ENCODE results near the gene GHR. TPM values are rescaled to one million over a fixed set of nuclear protein-coding genes. Genes with fewer than 3 reads are reported as not detected.

GHR gene
- total RNA-seq, 1 experiment from 2014 or later, result 0.05 TPM

DNA sequence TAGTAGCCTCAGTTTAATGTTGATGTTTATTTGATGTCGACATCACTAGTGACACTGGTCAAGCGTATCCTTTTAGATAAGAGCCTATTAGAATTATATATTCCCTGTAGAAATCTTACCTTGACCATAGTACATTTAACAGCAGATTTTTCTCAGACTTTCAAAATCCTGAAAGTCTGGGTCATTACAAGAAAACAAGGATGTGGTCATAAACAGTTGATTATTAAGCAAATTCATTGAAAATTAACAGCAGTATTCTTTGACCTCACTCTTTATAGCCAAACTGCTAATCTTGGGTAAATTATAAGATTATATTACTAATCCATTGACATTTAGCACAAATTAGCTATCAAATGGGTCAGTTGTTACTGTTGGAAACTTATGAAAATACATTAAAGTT lies 83.4 kb downstream of the GHR start:
- intact Hi-C loops (cut with micrococcal nuclease; ENCODE audit: unreplicated experiment), result no loop called here
- Histone ChIP-seq H3K27ac (ENCODE audit: low read length) (no peak overlapping the region), H3K36me3 (ENCODE audit: control insufficient read depth, insufficient read depth, low read length) (no peaks in the 10 kb centered on the region), H3K27me3 (ENCODE audit: control insufficient read depth, insufficient read depth, low read length) (no peaks in the 10 kb centered on the region), H3K9me3 (ENCODE audit: control insufficient read depth, insufficient read depth, low read depth, low read length) (no peaks in the 10 kb centered on the region), H3K4me3 (ENCODE audit: low read depth in 2 of 2, low read length in 2 of 2) (no peak overlapping the region), H3K4me1 (ENCODE audit: control insufficient read depth, insufficient read depth, low read length) (no peaks in the 10 kb centered on the region)
- DNase-seq (ENCODE audit: low read depth, low spot score), result no peak
- ATAC-seq, result no peak
- TF ChIP-seq, protein P1, sequence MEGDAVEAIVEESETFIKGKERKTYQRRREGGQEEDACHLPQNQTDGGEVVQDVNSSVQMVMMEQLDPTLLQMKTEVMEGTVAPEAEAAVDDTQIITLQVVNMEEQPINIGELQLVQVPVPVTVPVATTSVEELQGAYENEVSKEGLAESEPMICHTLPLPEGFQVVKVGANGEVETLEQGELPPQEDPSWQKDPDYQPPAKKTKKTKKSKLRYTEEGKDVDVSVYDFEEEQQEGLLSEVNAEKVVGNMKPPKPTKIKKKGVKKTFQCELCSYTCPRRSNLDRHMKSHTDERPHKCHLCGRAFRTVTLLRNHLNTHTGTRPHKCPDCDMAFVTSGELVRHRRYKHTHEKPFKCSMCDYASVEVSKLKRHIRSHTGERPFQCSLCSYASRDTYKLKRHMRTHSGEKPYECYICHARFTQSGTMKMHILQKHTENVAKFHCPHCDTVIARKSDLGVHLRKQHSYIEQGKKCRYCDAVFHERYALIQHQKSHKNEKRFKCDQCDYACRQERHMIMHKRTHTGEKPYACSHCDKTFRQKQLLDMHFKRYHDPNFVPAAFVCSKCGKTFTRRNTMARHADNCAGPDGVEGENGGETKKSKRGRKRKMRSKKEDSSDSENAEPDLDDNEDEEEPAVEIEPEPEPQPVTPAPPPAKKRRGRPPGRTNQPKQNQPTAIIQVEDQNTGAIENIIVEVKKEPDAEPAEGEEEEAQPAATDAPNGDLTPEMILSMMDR (IDR thresholded peaks at IDR 0.05), result no peak
- TF ChIP-seq, protein P2, sequence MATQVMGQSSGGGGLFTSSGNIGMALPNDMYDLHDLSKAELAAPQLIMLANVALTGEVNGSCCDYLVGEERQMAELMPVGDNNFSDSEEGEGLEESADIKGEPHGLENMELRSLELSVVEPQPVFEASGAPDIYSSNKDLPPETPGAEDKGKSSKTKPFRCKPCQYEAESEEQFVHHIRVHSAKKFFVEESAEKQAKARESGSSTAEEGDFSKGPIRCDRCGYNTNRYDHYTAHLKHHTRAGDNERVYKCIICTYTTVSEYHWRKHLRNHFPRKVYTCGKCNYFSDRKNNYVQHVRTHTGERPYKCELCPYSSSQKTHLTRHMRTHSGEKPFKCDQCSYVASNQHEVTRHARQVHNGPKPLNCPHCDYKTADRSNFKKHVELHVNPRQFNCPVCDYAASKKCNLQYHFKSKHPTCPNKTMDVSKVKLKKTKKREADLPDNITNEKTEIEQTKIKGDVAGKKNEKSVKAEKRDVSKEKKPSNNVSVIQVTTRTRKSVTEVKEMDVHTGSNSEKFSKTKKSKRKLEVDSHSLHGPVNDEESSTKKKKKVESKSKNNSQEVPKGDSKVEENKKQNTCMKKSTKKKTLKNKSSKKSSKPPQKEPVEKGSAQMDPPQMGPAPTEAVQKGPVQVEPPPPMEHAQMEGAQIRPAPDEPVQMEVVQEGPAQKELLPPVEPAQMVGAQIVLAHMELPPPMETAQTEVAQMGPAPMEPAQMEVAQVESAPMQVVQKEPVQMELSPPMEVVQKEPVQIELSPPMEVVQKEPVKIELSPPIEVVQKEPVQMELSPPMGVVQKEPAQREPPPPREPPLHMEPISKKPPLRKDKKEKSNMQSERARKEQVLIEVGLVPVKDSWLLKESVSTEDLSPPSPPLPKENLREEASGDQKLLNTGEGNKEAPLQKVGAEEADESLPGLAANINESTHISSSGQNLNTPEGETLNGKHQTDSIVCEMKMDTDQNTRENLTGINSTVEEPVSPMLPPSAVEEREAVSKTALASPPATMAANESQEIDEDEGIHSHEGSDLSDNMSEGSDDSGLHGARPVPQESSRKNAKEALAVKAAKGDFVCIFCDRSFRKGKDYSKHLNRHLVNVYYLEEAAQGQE (IDR thresholded peaks at IDR 0.05; ENCODE audit: insufficient read depth in 1 of 2, low read depth in 2 of 2, low read length in 1 of 2), result no peak
- TF ChIP-seq TCF7L2 (IDR thresholded peaks at IDR 0.05; ENCODE audit: low read depth, low read length) (no peak), POLR2AphosphoS5 (IDR thresholded peaks at IDR 0.05; ENCODE audit: low read depth, low read length) (no peak), SIN3A (IDR thresholded peaks at IDR 0.05; ENCODE audit: borderline replicate concordance, insufficient read depth, low read depth, low read length) (no peak)
- in situ Hi-C loops (cut with HindIII; ENCODE audit: low pct_unique_long_range_greater_than_20kb, low sequenced_read_pairs), result no loop called here
- POLR2A ChIA-PET, result no interaction called here
- CTCF ChIA-PET, result interaction anchor here (1.0 kb wide), 1 partner anchor 449 kb away, joined by 3 read pairs; no protein-coding TSS in a partner anchor
- BruUV-seq (replicated peaks), result no TSS peak

DNA sequence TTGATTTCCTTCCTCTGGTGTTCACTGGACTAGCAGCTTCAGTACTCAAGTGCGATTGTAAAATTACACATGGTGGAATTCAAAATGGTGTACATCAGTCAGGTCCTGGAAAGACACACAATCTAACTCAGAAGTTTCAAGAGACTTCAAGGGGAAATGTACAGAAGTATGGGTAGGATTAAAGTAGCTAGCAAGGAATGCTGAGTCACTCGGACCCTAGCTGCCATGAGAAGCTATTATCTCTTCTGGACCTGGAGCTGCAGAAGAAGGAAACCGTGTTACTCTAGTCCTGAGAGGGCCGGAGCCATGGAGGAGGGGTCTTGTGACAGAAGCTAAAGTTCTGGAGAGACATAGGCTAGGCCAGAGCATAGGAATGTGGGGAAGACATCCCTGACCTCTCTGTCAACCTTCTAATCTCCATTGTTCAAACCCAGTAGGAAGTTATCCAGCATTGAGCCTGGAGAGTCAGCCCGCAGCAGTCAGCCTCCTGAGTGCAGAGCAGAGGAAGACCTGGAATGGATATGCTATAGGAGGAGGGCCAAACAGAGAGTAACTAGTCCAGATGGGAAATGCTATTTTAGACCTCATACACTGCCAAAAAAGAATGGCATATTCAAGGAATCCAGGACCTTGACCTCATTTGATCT lies 84.3 kb downstream of the GHR start:
- Histone ChIP-seq H3K27ac (ENCODE audit: low read length) (no peak overlapping the region), H3K4me3 (ENCODE audit: low read depth in 2 of 2, low read length in 2 of 2) (no peak overlapping the region), H3K27me3 (ENCODE audit: control insufficient read depth, insufficient read depth, low read length) (no peaks in the 10 kb centered on the region), H3K36me3 (ENCODE audit: control insufficient read depth, insufficient read depth, low read length) (no peaks in the 10 kb centered on the region), H3K4me1 (ENCODE audit: control insufficient read depth, insufficient read depth, low read length) (no peaks in the 10 kb centered on the region), H3K9me3 (ENCODE audit: control insufficient read depth, insufficient read depth, low read depth, low read length) (no peaks in the 10 kb centered on the region)
- CTCF ChIA-PET, result interaction anchor here (1.0 kb wide), 1 partner anchor 450 kb away, joined by 3 read pairs; no protein-coding TSS in a partner anchor
- ATAC-seq (no peak), DNase-seq (ENCODE audit: low read depth, low spot score) (no peak)
- intact Hi-C loops (cut with micrococcal nuclease; ENCODE audit: unreplicated experiment), result no loop called here
- POLR2A ChIA-PET, result no interaction called here
- TF ChIP-seq, protein P2 (IDR thresholded peaks at IDR 0.05; ENCODE audit: insufficient read depth in 1 of 2, low read depth in 2 of 2, low read length in 1 of 2), result no peak
- TF ChIP-seq, protein P1 (IDR thresholded peaks at IDR 0.05), result no peak
- TF ChIP-seq SIN3A (IDR thresholded peaks at IDR 0.05; ENCODE audit: borderline replicate concordance, insufficient read depth, low read depth, low read length) (no peak), TCF7L2 (IDR thresholded peaks at IDR 0.05; ENCODE audit: low read depth, low read length) (no peak), POLR2AphosphoS5 (IDR thresholded peaks at IDR 0.05; ENCODE audit: low read depth, low read length) (no peak)
- in situ Hi-C loops (cut with HindIII; ENCODE audit: low pct_unique_long_range_greater_than_20kb, low sequenced_read_pairs), result no loop called here
- no TSS peak for BruUV-seq (replicated peaks)

Measured in Panc1 (cell line).